Thoracic aorta (tissue), 2 donors: Measurements from ENCODE around the gene TMC8. TPM values are rescaled to one million over a fixed set of nuclear protein-coding genes. Genes with fewer than 3 reads are reported as not detected.
A peak's percentile ranks its signal among the peaks of the same experiment; 100 is the strongest.

ENCODE experiments used
- ATAC-seq: fragments of 150-250 bp; one replicate; pipeline ENCODE4 v1.8.0; 2017; ENCODE audit warnings: low read depth; ENCODE audit not compliant: insufficient number of reproducible peaks, low FRiP score
- DNase-seq: peaks from one replicate; pipeline ENCODE4 v3.0.0-alpha.2; 2020; ENCODE audit warnings: low spot score
- H3K27ac ChIP-seq, 2 donors: fragments of 200-600 bp; sonication (generic); 1 replicate in 1 of 2; 2 replicates in 1 of 2; pipeline ENCODE4 v1.5.1; 2016; ENCODE audit warnings: mild to moderate bottlenecking in 2 of 2, moderate library complexity in 2 of 2
- H3K27me3 ChIP-seq: fragments of 200-600 bp; sonication (generic); replicated peaks from 2 replicates; pipeline ENCODE4 v1.6.0; 2016; ENCODE audit warnings: mild to moderate bottlenecking; ENCODE audit not compliant: insufficient read depth
- H3K36me3 ChIP-seq: fragments of 200-600 bp; sonication (generic); one replicate; pipeline ENCODE4 v1.5.1; 2016
- H3K4me1 ChIP-seq, 2 donors: fragments of 200-600 bp; sonication (generic); 1 replicate in 1 of 2; 2 replicates in 1 of 2; pipeline versions ENCODE4 v1.5.1 to v1.6.0; 2016; ENCODE audit warnings: low read depth in 2 of 2, mild to moderate bottlenecking in 1 of 2; ENCODE audit not compliant: control insufficient read depth in 1 of 2
- H3K4me3 ChIP-seq: fragments of 200-600 bp; sonication (generic); 2 replicates; pipeline ENCODE4 v1.5.1; 2016; ENCODE audit warnings: mild to moderate bottlenecking
- H3K9me3 ChIP-seq: fragments of 200-600 bp; sonication (generic); 2 replicates; pipeline ENCODE4 v1.5.1; 2016
- CTCF ChIP-seq: fragments of 200-600 bp; sonication (generic); IDR thresholded peaks from one replicate; pipeline ENCODE4 v1.5.1; 2019; ENCODE audit warnings: antibody characterized with exemption
- total RNA-seq, 2 donors: library from RNA; depleted of rRNA; stranded (reverse); fragments of >200 nt; gene quantifications; one replicate each; pipeline versions ENCODE4 v1.1.0 to v1.2.3, GENCODE V29; 2016

Gene TMC8
- total RNA-seq, 2 donors from 2014 or later = 5.6 to 9.3 TPM

DNA sequence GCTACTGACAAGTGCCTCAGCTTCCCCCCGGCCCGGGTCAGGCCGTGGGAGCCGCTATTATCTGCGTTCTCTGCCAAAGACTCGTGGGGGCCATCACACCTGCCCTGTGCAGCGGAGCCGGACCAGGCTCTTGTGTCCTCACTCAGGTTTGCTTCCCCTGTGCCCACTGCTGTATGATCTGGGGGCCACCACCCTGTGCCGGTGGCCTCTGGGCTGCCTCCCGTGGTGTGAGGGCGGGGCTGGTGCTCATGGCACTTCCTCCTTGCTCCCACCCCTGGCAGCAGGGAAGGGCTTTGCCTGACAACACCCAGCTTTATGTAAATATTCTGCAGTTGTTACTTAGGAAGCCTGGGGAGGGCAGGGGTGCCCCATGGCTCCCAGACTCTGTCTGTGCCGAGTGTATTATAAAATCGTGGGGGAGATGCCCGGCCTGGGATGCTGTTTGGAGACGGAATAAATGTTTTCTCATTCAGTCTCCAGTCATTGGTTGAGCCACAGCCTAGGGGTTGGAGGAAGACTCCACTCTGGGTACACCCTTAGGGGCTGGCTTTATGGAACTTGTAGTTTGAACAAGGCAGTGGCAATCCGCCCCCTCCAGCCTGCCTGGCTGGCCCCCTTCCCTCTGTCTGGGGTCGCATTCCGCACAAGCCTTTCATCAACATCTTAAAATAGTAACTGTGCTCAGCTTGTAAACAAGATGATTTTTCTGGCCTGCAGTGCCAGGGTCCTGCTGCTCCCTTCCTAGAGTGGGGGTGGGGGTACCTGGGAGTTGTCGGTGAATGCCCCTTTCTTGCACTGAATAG lies 41.9 kb downstream of the TMC8 start:
- no peak for TF ChIP-seq CTCF
- peaks cover 34 to 81% of the 10 kb centered on the region in 2 donors for H3K4me1 ChIP-seq
- no peak for DNase-seq

DNA sequence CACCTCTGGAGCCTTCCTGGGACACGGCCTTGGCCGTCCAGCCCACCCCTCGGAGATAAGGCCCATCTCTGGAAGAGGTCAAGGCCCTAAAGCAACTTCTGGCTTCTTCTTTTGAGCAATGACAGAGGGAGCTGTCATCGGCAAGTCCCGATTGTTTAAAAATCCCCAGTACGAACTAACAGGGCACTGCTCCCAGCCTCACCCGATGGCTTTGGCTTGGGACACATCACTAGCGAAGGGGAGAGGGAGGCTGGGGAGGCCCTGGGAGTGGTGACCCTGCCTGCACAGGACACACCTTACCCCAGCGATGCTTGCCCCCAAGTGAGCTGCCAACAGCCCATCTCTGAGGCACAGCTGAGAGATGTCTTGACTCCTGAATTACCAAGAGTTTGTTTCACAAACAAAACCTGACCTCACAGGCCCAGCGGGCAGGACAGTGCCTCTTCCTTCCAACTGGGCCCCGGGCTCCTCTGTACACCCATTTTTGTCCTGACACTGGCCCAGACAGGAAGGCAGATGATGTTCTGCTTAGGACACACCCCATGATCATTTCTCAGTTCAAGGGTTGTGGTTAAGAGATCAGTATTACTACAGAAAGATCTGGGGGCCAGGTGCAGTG lies 42.6 kb downstream of the TMC8 start:
- DNase-seq (no peak), ATAC-seq (no peak)
- Histone ChIP-seq H3K27ac (peak overlapping the region; percentile 67 to 85), H3K4me1 (peaks cover 34 to 76% of the 10 kb centered on the region in 2 donors), H3K9me3 (no peaks in the 10 kb centered on the region), H3K27me3 (no peaks in the 10 kb centered on the region), H3K36me3 (no peaks in the 10 kb centered on the region), H3K4me3 (no peak overlapping the region)
- no peak for TF ChIP-seq CTCF

More for the DNA sequence above, 41.9 kb downstream of the TMC8 start:
- Histone ChIP-seq H3K9me3 (no peaks in the 10 kb centered on the region), H3K27me3 (no peaks in the 10 kb centered on the region), H3K27ac (peak overlapping the region; percentile 67 to 85), H3K4me3 (no peak overlapping the region), H3K36me3 (no peaks in the 10 kb centered on the region)
- no peak for ATAC-seq

DNA sequence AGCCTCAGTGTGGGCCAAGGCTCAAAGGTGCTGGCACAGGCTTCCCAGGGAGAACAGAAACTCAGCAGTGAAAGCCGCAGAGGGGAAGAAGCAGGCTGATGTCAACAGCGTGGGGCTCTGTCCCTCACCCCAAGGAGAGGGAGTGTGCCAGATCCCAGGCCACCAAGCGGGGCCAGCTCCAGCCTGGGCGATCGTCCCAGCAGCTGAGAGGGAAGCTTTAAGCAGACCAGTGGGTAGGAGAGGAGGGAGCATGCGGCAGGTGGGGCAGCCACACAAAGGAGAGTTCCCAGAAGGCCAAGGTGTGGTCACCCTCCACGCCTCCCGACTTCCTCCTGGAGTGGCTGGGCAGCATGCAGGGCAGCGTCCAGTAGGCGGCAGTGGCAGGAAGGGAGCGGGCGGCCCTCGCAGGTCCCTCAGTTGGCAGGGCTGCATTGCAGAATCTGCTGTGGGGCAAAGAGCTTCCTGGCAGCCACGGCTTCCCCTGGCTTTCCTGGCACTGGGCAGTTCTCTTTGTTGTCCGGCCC lies 43.8 kb downstream of the TMC8 start:
- DNase-seq (peak; percentile 66), ATAC-seq (peak; percentile 31)
- Histone ChIP-seq H3K27ac (peak overlapping the region; percentile 85 to 93), H3K27me3 (no peaks in the 10 kb centered on the region), H3K36me3 (no peaks in the 10 kb centered on the region), H3K9me3 (no peaks in the 10 kb centered on the region), H3K4me3 (peak overlapping the region; percentile 34), H3K4me1 (peaks cover 37 to 78% of the 10 kb centered on the region in 2 donors)
- TF ChIP-seq CTCF = peak; percentile 64

- no peak for DNase-seq
- Histone ChIP-seq H3K4me3 (peak overlapping the region; percentile 34), H3K36me3 (no peaks in the 10 kb centered on the region), H3K4me1 (peaks cover 43 to 78% of the 10 kb centered on the region in 2 donors), H3K27me3 (no peaks in the 10 kb centered on the region), H3K9me3 (no peaks in the 10 kb centered on the region), H3K27ac (peak overlapping the region; percentile 85 to 93)
- no peak for ATAC-seq
- TF ChIP-seq CTCF = no peak
Observed at GRCh38 chr17:78174870-78175642, 44.5 kb downstream of the TMC8 start.

DNA sequence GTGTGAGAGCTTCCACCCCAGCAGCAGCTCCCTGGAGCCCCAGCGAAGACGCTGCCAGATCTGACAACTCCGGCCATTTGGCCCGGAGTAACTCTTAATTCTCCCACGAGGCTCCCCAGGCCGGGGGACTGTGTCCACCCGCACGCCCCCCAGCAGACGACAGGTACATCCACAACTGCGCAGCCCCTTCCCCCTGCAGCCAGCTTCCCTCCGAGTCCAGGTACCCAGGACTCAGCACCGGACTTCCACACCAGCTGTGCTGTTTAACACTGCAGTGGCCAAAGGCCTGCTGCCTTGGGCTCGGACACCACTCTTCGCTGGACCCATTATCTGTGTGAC lies 45.0 kb downstream of the TMC8 start:
- Histone ChIP-seq H3K36me3 (no peaks in the 10 kb centered on the region), H3K27ac (peak overlapping the region; percentile 85 to 93), H3K4me1 (peaks cover 47 to 79% of the 10 kb centered on the region in 2 donors), H3K4me3 (no peak overlapping the region), H3K27me3 (no peaks in the 10 kb centered on the region), H3K9me3 (no peaks in the 10 kb centered on the region)
- no peak for ATAC-seq
- DNase-seq = no peak
- no peak for TF ChIP-seq CTCF
